K562 treated with DMSO at 1 percent for 24 hours (cell line): ENCODE results near the gene DUSP6. TPM values are rescaled to one million over a fixed set of nuclear protein-coding genes. Genes with fewer than 3 reads are reported as not detected.

ENCODE experiments used
- total RNA-seq: library from RNA; unstranded; fragments of 300-600 nt; gene quantifications from 2 replicates; pipeline ENCODE4 v1.2.3, GENCODE V29; 2022; ENCODE audit warnings: low read depth; ENCODE audit not compliant: insufficient read depth

DUSP6 gene
- not detected in 2 replicates for total RNA-seq

GRCh38 chr12:89352492-89353187, at the start of gene DUSP6:
DUSP6 (minus strand) TSS chr12:89352501; CDS start chr12:89352039, 462 bp downstream.

Other genes with a start within 250 kb of the DUSP6 start
- gene GALNT4, start 172.3 kb upstream of the DUSP6 start, total RNA-seq: 1.6 and 2.6 TPM in 2 replicates
- 9.2 and 11.2 TPM in 2 replicates for gene POC1B, start 173.5 kb upstream of the DUSP6 start, total RNA-seq